Stimulated activated naive CD8-positive, alpha-beta T cell treated with anti-CD3 and anti-CD28 coated beads, Interleukin-15, Interleukin-2, amounts not matched to agents 100 ng/mL and 50 ng/mL, for 24 hours (primary cell): ENCODE results near the gene A2M.

Experiments used
- H3K27ac Mint-ChIP-seq: one replicate; pipeline ENCODE4 v1.8.0; 2021; ENCODE audit warnings: mild to moderate bottlenecking, mixed read lengths
- H3K27me3 Mint-ChIP-seq: one replicate; pipeline ENCODE4 v1.8.0; 2021; ENCODE audit warnings: mixed read lengths
- H3K36me3 Mint-ChIP-seq: one replicate; pipeline ENCODE4 v1.8.0; 2021; ENCODE audit warnings: low read depth, mixed read lengths
- H3K4me1 Mint-ChIP-seq: one replicate; pipeline ENCODE4 v1.8.0; 2021; ENCODE audit warnings: low read depth, mixed read lengths
- H3K4me3 Mint-ChIP-seq: one replicate; pipeline ENCODE4 v1.8.0; 2021; ENCODE audit warnings: mild to moderate bottlenecking, mixed read lengths
- H3K9me3 Mint-ChIP-seq: one replicate; pipeline ENCODE4 v1.8.0; 2021; ENCODE audit warnings: mixed read lengths

A2M gene

DNA sequence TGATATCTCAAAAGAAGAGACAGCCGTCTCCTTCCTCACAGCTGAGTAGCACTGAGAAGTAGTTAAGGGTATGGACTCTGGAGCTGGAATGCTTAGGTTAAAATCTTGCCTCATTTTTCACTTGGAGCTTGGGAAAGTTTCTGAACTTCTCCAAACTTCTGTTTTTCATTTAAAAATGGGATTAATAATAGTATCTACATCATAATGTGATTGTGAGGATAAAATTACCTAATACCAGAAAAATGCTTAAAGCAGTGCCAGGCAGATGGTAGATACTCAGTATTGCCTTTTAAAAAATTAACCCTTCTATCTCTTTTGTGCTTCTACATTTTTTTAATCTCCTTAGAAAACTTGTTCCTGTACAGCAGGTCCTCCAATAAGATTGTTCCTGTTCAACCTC, 63.1 kb downstream of the A2M start:
- Mint-ChIP-seq H3K4me3 (no peak overlapping the region), H3K36me3 (no peaks in the 10 kb centered on the region), H3K9me3 (no peaks in the 10 kb centered on the region), H3K4me1 (peaks cover 8% of the 10 kb centered on the region), H3K27me3 (no peaks in the 10 kb centered on the region), H3K27ac (no peak overlapping the region)

DNA sequence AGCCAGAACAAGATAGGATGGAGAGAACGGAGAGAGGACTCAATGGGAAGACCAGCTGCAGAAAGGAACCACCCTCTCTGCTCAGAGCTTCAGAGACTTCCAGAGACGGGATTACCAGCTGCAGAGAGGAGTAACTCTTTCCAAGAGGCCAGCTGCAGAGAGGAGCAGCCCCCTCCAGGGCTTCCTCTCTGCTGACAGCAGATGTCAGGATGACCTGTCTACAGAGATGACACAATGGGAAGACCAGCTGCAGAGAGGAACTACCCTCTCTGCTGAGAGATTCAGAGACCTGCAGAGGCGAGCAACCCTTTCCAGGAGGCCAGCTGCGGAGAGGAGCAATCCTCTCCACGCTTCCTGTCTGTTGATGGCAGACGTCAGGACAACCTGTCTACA, 64.6 kb downstream of the A2M start:
- Mint-ChIP-seq H3K27me3 (no peaks in the 10 kb centered on the region), H3K4me3 (no peak overlapping the region), H3K9me3 (no peaks in the 10 kb centered on the region), H3K36me3 (no peaks in the 10 kb centered on the region), H3K27ac (no peak overlapping the region), H3K4me1 (peaks cover 11% of the 10 kb centered on the region)

GRCh38 chr12:9050521-9051157, 65.1 kb downstream of the A2M start:
- no peaks in the 10 kb centered on the region for H3K36me3 Mint-ChIP-seq
- peaks cover 16% of the 10 kb centered on the region for H3K4me1 Mint-ChIP-seq

DNA sequence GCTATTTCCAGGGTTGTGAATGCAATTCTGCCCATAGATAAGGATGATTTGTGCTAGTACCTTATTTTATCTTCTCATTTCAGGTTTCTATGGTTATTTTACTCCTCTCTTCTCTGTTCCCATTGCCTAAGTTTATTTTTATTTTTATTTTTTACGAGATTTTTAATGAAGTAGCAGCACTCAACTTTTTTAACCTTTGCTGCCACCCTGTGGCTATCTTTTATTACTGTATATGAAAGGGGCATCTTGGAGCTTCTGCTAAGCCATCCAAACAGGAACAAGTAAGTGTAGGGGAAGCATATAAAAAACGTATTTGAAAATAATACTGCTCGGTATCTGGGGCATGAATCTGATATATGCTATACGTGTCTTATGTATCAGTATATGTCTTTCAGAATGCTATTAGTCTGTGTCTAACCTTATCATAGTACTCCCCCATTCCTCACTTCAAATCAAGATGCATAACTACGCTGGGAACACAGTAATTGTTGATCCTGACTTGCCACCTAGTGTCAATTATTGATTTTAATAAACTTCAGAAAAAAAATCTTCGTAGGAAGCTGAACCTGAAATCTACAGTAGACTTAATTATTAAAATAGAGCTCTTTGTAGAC, 66.1 kb downstream of the A2M start:
- H3K27me3 Mint-ChIP-seq = no peaks in the 10 kb centered on the region
- H3K4me1 Mint-ChIP-seq = peaks cover 16% of the 10 kb centered on the region
- no peak overlapping the region for H3K4me3 Mint-ChIP-seq
- no peaks in the 10 kb centered on the region for H3K9me3 Mint-ChIP-seq
- no peaks in the 10 kb centered on the region for H3K36me3 Mint-ChIP-seq
- no peak overlapping the region for H3K27ac Mint-ChIP-seq

More at GRCh38 chr12:9050521-9051157, 65.1 kb downstream of the A2M start:
- Mint-ChIP-seq H3K9me3 (no peaks in the 10 kb centered on the region), H3K27me3 (no peaks in the 10 kb centered on the region), H3K4me3 (no peak overlapping the region), H3K27ac (no peak overlapping the region)

GRCh38 chr12:9048930-9049329, 66.8 kb downstream of the A2M start:
- no peak overlapping the region for H3K27ac Mint-ChIP-seq
- H3K4me3 Mint-ChIP-seq = no peak overlapping the region

DNA sequence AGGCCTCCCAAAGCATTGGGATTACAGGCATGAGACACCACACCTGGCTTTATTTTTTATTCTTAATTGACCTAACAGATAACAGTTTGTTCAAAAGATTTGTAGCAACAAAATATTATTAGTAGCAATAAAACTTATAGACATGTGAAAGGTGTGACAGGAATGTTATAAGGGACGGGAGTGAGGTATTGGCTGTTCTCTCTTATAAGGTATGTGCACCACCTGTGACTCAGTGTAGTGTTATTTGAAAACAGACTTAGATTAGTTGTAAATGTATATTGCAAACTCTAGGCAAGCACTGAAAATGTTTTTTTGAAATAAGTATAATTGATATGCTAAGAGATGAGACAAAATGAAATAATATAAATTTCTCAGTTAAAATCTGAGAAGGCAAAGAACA, 68.6 kb downstream of the A2M start:
- no peak overlapping the region for H3K4me3 Mint-ChIP-seq
- no peaks in the 10 kb centered on the region for H3K9me3 Mint-ChIP-seq

More at GRCh38 chr12:9048930-9049329, 66.8 kb downstream of the A2M start:
- Mint-ChIP-seq H3K36me3 (no peaks in the 10 kb centered on the region), H3K27me3 (no peaks in the 10 kb centered on the region), H3K9me3 (no peaks in the 10 kb centered on the region), H3K4me1 (peaks cover 16% of the 10 kb centered on the region)

DNA sequence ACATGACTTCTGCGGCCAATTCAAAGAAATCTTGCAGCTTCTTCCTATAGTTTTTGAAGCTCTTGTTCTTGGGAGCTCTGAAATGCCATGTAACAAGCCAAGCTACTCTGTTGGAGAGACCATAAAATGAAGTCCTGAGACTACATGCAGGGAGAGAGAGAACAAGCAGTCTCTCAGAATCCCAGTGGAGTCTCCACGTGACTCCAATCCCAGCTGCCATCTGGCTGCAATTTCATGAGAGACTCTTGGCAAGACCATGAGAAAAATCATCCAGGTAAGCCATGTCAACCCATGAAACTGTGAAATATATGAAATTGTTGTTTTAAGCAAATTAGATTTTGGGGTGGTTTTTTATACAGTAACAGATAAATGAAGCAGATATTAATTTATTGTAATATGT, 72.0 kb downstream of the A2M start:
- Mint-ChIP-seq H3K9me3 (no peaks in the 10 kb centered on the region), H3K36me3 (no peaks in the 10 kb centered on the region), H3K27me3 (no peaks in the 10 kb centered on the region), H3K4me1 (peaks cover 32% of the 10 kb centered on the region), H3K4me3 (no peak overlapping the region), H3K27ac (no peak overlapping the region)

More for the DNA sequence above, 68.6 kb downstream of the A2M start:
- Mint-ChIP-seq H3K27ac (no peak overlapping the region), H3K4me1 (peaks cover 16% of the 10 kb centered on the region), H3K36me3 (no peaks in the 10 kb centered on the region), H3K27me3 (no peaks in the 10 kb centered on the region)

- H3K36me3 Mint-ChIP-seq = no peaks in the 10 kb centered on the region
- H3K27me3 Mint-ChIP-seq = no peaks in the 10 kb centered on the region
- H3K4me3 Mint-ChIP-seq = no peak overlapping the region
- H3K27ac Mint-ChIP-seq = no peak overlapping the region
- no peaks in the 10 kb centered on the region for H3K9me3 Mint-ChIP-seq
- H3K4me1 Mint-ChIP-seq = peaks cover 46% of the 10 kb centered on the region
Measured at GRCh38 chr12:9041321-9041720, 74.4 kb downstream of the A2M start.

- peaks cover 2% of the 10 kb centered on the region for H3K36me3 Mint-ChIP-seq
- no peak overlapping the region for H3K4me3 Mint-ChIP-seq
- no peaks in the 10 kb centered on the region for H3K9me3 Mint-ChIP-seq
- H3K4me1 Mint-ChIP-seq = peaks cover 42% of the 10 kb centered on the region
- H3K27me3 Mint-ChIP-seq = no peaks in the 10 kb centered on the region
- H3K27ac Mint-ChIP-seq = peak overlapping the region; percentile 67
Measured at GRCh38 chr12:9040484-9041186, 75.1 kb downstream of the A2M start.

- Mint-ChIP-seq H3K27me3 (no peaks in the 10 kb centered on the region), H3K4me3 (no peak overlapping the region), H3K36me3 (peaks cover 9% of the 10 kb centered on the region), H3K9me3 (no peaks in the 10 kb centered on the region), H3K4me1 (peaks cover 41% of the 10 kb centered on the region), H3K27ac (no peak overlapping the region)
Measured at GRCh38 chr12:9039397-9039977, 76.2 kb downstream of the A2M start.

GRCh38 chr12:9037431-9037830, 78.3 kb downstream of the A2M start:
- no peak overlapping the region for H3K27ac Mint-ChIP-seq
- peaks cover 58% of the 10 kb centered on the region for H3K4me1 Mint-ChIP-seq
- peaks cover 9% of the 10 kb centered on the region for H3K36me3 Mint-ChIP-seq
- no peaks in the 10 kb centered on the region for H3K27me3 Mint-ChIP-seq
- H3K9me3 Mint-ChIP-seq = no peaks in the 10 kb centered on the region
- H3K4me3 Mint-ChIP-seq = no peak overlapping the region

- Mint-ChIP-seq H3K4me3 (no peak overlapping the region), H3K9me3 (no peaks in the 10 kb centered on the region), H3K27ac (no peak overlapping the region), H3K36me3 (peaks cover 9% of the 10 kb centered on the region), H3K4me1 (peaks cover 70% of the 10 kb centered on the region), H3K27me3 (no peaks in the 10 kb centered on the region)
Measured at GRCh38 chr12:9036227-9036626, 79.5 kb downstream of the A2M start.

DNA sequence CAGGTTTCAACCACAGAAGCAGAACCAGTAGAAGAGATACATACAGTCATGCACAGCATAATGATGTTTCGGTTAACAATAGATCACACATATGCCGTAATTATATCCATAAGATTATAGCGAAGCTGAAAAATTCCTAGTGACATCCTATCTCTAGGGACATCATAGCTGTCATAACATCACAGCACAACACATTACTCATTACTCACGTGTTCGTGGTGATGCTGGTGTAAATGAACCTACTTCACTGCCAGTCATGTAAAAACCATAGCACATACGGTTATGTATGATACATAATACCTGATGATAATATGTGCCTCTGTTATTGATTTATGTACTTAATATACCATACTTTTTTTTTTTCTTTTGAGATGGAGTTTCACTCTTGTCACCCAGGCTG, 81.6 kb downstream of the A2M start:
- peaks cover 9% of the 10 kb centered on the region for H3K36me3 Mint-ChIP-seq
- H3K4me1 Mint-ChIP-seq = peaks cover 64% of the 10 kb centered on the region
- H3K27me3 Mint-ChIP-seq = no peaks in the 10 kb centered on the region
- H3K9me3 Mint-ChIP-seq = no peaks in the 10 kb centered on the region
- no peak overlapping the region for H3K27ac Mint-ChIP-seq
- no peak overlapping the region for H3K4me3 Mint-ChIP-seq

DNA sequence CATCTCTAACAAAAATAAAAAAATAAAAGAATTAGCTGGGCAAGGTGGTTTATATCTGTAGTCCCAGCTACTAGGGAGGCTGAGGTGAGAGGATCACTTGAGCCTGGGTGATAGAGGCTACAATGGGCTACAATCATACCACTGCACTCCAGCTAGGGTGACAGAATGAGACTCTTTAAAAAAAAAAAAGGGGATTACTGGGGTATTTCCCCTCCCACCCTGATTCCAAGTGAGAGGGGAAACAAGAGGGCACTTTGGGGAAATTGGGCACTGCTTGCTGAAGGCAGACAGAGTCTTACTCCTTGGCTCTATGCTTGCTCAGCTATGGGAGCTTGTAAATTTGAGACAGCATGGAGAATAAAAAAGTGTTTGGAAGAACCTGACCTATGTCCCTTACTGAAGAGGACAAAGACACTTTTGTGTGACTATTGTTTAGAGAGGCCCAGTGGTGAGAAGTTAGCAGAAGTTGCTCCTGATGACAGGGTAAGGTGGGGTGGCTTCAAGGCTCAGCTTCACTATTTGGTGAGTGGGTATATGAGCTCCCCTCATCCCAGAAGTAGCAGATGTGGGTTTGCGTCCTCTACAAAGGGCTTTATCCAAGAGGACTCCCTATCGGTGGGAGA, 82.3 kb downstream of the A2M start:
- H3K36me3 Mint-ChIP-seq = peaks cover 9% of the 10 kb centered on the region
- H3K4me1 Mint-ChIP-seq = peaks cover 65% of the 10 kb centered on the region
- no peak overlapping the region for H3K4me3 Mint-ChIP-seq
- no peaks in the 10 kb centered on the region for H3K9me3 Mint-ChIP-seq
- peak overlapping the region; percentile 38 for H3K27ac Mint-ChIP-seq
- no peaks in the 10 kb centered on the region for H3K27me3 Mint-ChIP-seq
